ENCODE data around the gene SPATA2.
"Not testable (repeated sequence)": the region's sequence is repeated elsewhere in the genome, so short reads cannot be mapped to it uniquely, and the experiment has no call there.

SPATA2 gene

DNA sequence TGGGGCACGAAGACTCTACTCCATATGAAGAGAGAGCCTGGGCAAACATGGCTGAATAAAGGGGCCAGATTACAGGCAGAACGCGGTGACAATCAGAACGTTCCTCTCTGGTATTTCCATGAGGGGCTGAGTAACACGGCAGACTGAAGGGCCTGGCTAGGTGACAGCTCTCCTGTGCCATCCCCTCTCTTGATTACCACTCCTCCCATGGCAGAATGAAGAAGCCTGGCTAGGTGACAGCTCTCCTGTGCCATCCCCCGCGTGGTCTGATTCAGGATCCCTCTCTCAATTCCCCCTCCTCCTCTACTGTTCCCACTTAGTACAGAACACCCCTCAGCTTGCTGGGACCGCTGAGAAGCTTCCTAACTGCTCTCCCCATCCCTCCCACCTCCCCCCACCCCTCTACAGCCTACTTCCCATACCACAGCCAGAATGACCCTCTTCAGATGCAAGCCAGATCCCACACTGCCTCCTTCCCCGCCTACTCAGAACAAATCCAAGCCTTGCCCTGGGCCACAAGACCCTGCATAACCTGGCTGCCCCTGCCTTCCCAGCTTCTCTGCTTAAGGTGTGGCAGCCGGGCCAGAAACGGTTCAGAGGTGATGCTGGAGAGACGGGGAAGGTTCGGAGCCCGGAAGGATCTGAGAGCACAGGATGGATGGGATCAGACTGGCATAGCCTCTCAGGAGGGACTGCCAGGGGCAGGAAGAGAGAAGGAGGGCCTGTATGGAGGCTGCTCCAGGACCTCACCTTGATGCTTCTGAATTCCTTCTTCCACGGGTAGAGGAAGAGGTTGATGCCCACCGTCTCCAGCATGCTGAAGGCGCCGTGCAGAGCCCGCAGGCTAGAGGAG, 7.7 kb downstream of the SPATA2 start:
- H3K9me3 ChIP-seq (ENCODE audit: insufficient read depth, low read depth, low read length): no peaks in the 10 kb centered on the region
- H3K27me3 ChIP-seq (ENCODE audit: insufficient read depth, low read length): no peaks in the 10 kb centered on the region
- no peaks in the 10 kb centered on the region for H3K4me1 ChIP-seq (ENCODE audit: insufficient read depth, low read length)
- peaks cover 39% of the 10 kb centered on the region for H3K36me3 ChIP-seq (ENCODE audit: insufficient read depth, low read depth, low read length)
- H3K9ac ChIP-seq (ENCODE audit: low read depth, low read length): no peak overlapping the region
- H3K27ac ChIP-seq (ENCODE audit: low read length): no peak overlapping the region
- H3K4me3 ChIP-seq (ENCODE audit: low read length): no peak overlapping the region

DNA sequence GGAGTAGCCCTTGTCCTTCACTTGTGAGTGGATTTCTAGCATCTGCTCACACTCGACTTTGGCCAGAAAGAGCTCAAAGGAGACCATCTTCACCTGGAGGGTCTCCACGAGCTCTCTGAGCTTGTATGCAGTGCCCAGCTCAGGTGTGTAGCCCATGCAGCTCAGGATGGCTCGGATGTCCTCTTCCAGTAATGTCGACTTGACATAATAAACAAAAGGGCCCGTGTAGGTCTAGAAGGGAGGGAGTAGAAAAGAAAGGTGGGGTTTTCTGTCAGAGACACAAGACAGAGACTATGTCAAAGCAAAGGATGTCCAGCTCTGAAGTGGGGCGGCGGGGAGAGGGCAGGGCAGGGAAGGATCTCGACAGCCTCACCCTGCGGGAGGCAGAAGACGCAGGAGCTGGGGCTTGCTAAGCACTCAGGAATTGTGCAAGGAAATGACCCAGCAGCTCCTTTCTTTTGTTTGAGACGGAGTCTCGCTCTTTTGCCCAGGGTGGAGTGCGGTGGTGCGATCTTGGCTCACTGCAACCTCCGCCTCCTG, 8.6 kb downstream of the SPATA2 start:
- H3K4me1 ChIP-seq (ENCODE audit: insufficient read depth, low read length): no peaks in the 10 kb centered on the region

DNA sequence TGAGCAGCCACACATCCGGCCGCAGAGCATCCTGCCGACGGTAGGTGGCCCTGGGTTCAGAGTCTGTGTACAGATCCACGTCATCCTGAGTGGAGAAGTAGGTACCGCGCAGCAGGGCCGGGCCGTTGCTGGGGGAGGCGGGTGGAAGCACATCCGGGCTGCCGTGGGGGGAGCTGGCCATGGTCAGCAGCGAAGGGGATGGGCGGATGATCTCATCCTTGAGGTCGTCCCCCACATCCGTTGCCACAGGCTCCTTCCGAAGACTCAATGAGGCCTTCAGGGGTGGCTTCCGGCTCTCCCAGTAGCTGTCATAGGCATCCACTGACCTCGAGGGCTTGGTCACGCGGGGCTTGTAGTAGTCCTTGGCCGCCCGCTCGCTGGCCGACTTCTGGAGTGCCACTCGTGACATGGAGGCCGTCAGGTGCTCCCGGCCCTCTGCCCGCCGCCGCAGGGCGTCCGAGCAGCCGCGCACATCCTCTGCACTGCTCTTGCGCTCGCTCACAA, 9.2 kb downstream of the SPATA2 start:
- Histone ChIP-seq H3K9ac (ENCODE audit: low read depth, low read length) (no peak overlapping the region), H3K4me1 (ENCODE audit: insufficient read depth, low read length) (no peaks in the 10 kb centered on the region), H3K4me3 (ENCODE audit: low read length) (no peak overlapping the region), H3K36me3 (ENCODE audit: insufficient read depth, low read depth, low read length) (peaks cover 39% of the 10 kb centered on the region), H3K27ac (ENCODE audit: low read length) (no peak overlapping the region), H3K27me3 (ENCODE audit: insufficient read depth, low read length) (no peaks in the 10 kb centered on the region), H3K9me3 (ENCODE audit: insufficient read depth, low read depth, low read length) (no peaks in the 10 kb centered on the region)

More for the DNA sequence above, 8.6 kb downstream of the SPATA2 start:
- Histone ChIP-seq H3K27ac (ENCODE audit: low read length) (no peak overlapping the region), H3K27me3 (ENCODE audit: insufficient read depth, low read length) (no peaks in the 10 kb centered on the region), H3K9me3 (ENCODE audit: insufficient read depth, low read depth, low read length) (no peaks in the 10 kb centered on the region), H3K4me3 (ENCODE audit: low read length) (no peak overlapping the region), H3K9ac (ENCODE audit: low read depth, low read length) (no peak overlapping the region), H3K36me3 (ENCODE audit: insufficient read depth, low read depth, low read length) (peaks cover 39% of the 10 kb centered on the region)

DNA sequence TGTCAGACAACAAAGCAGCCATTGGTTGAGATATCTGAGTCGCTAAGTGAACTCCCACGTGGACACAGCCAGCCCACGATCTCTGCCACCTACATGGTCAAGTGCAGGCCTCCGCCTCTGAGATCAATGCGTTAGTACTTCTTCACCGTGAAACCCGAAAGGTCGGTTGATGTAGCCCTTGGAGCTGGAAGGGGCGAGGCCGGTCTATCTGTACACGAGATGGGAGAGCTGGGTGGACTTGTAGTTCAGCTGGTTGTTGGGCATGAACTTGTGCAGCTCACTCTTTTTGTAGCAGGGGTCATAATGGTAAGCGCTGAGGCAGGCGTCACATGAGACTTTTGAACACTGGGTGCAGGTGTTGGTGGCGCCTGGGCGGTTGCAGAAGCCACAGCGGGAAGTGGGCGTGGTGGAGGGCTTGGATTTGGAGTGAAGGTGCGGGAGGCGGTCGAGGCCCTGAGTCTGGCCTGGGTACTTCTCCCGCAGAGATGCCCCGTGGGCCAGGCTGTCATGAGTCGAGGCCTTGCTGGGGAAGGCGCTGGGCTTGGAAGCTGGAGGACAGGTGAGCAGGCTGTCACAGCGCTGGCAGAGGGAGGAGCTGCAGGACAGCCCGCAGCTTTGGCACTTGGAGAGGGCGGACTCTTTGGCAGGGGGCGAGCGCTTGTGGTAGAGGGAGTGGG, 9.8 kb downstream of the SPATA2 start:
- peaks cover 39% of the 10 kb centered on the region for H3K36me3 ChIP-seq (ENCODE audit: insufficient read depth, low read depth, low read length)
- H3K4me1 ChIP-seq (ENCODE audit: insufficient read depth, low read length): no peaks in the 10 kb centered on the region
- H3K9ac ChIP-seq (ENCODE audit: low read depth, low read length): no peak overlapping the region
- no peaks in the 10 kb centered on the region for H3K9me3 ChIP-seq (ENCODE audit: insufficient read depth, low read depth, low read length)
- no peak overlapping the region for H3K4me3 ChIP-seq (ENCODE audit: low read length)
- H3K27ac ChIP-seq (ENCODE audit: low read length): no peak overlapping the region
- no peaks in the 10 kb centered on the region for H3K27me3 ChIP-seq (ENCODE audit: insufficient read depth, low read length)

DNA sequence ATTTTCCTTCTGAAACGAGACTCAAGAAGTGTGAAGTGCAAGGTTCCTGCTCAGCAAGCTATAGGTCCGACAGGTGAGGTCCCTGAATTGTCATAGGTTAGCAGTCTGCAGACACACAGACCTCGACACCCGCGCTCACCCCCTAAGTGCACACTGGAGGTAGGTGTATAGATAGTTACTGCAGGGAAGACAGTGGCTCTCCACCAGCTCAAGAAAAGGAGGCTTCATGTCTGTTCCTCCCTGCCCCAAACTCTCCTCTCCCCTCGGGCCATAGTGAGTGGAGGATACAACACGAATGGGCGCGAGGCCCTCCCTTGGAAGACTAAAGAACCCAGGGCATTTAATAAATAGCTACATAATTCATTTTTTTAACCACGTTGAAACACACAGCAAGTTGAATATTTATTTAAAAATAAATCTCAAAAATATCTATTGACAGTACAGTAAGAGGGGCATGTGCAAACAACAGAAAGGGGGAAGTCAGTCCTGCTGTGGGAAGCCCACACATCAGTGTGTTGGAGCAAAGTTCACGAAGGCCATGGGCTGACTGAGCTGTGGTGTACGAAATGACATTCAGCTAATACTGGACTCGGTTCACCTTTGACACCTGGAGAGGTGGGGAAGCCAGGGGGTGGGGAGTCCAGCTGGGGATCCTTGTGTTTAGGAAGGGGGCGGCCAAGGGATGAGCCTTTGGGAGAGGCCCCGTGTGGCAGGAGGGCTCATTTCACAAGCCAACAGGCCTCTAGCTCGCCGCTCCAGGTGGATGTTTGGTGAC, 10.7 kb downstream of the SPATA2 start:
- Histone ChIP-seq H3K9ac (ENCODE audit: low read depth, low read length) (no peak overlapping the region), H3K27me3 (ENCODE audit: insufficient read depth, low read length) (no peaks in the 10 kb centered on the region), H3K4me1 (ENCODE audit: insufficient read depth, low read length) (no peaks in the 10 kb centered on the region), H3K4me3 (ENCODE audit: low read length) (no peak overlapping the region), H3K36me3 (ENCODE audit: insufficient read depth, low read depth, low read length) (peaks cover 39% of the 10 kb centered on the region), H3K27ac (ENCODE audit: low read length) (no peak overlapping the region), H3K9me3 (ENCODE audit: insufficient read depth, low read depth, low read length) (no peaks in the 10 kb centered on the region)

DNA sequence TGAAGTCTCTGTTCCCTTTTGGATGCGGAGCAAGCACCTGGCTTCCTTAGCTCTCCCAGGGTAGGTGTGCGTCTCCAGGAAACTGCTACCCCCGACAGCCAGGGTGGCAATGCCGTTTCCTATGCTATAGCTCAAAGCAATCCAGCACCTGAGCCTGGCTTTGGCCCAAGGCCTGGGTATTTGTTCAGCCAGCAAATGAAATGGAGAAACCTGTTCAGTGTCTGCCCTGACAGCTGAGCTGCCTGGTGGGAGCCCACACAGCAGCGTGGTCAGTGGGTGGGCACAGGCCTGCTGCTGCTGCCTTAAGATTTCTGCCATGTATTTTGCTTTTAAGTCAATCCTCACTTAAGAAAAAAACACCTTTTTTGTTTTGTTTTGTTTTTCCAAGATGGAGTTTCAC, 13.7 kb downstream of the SPATA2 start:
- peaks cover 23% of the 10 kb centered on the region for H3K36me3 ChIP-seq (ENCODE audit: insufficient read depth, low read depth, low read length)
- H3K9ac ChIP-seq (ENCODE audit: low read depth, low read length): no peak overlapping the region
- H3K9me3 ChIP-seq (ENCODE audit: insufficient read depth, low read depth, low read length): no peaks in the 10 kb centered on the region
- no peak overlapping the region for H3K27ac ChIP-seq (ENCODE audit: low read length)
- H3K27me3 ChIP-seq (ENCODE audit: insufficient read depth, low read length): no peaks in the 10 kb centered on the region
- H3K4me1 ChIP-seq (ENCODE audit: insufficient read depth, low read length): no peaks in the 10 kb centered on the region
- no peak overlapping the region for H3K4me3 ChIP-seq (ENCODE audit: low read length)

DNA sequence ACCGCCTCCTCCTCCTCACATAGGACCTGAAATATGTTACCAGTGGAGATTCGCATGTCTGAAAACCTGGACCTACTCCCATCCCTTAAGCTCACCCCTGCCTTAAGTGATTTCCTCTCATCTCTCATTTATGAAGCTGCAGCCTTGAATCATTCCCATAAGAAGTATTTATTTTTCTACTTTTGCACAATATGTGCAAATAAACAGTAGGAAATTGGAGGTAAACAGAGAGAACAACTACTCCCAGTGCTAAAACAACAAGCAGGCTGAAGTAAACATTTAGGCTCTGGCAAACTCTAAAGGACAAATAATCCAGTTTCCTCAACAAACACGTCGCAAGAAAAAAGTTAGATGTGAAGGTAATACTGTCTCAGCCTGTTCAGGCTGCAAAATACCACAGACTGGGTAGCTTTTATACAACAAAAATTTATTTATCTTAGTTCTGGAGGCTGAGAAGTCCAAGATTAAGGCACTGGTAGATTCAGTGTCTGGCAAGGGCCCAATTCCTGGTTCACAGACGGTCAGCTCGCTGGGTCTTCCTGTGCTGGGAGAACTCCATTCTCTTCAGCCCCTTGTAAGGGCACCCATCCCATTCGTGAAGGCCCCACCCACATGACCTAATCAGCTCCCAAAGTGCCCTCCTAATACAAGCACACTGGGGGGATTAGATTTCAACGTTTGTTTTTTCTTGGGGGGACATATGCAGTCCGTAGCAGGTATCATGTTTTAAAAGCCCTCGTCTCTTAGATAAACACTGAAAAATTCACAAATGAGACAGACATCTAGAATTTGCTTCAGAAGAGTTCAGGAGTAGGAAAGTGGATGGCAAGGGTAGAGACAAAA, 15.6 kb downstream of the SPATA2 start:
- Histone ChIP-seq H3K9ac (ENCODE audit: low read depth, low read length) (no peak overlapping the region), H3K9me3 (ENCODE audit: insufficient read depth, low read depth, low read length) (no peaks in the 10 kb centered on the region), H3K27me3 (ENCODE audit: insufficient read depth, low read length) (no peaks in the 10 kb centered on the region), H3K36me3 (ENCODE audit: insufficient read depth, low read depth, low read length) (peaks cover 7% of the 10 kb centered on the region), H3K27ac (ENCODE audit: low read length) (no peak overlapping the region), H3K4me1 (ENCODE audit: insufficient read depth, low read length) (no peaks in the 10 kb centered on the region), H3K4me3 (ENCODE audit: low read length) (no peak overlapping the region)

DNA sequence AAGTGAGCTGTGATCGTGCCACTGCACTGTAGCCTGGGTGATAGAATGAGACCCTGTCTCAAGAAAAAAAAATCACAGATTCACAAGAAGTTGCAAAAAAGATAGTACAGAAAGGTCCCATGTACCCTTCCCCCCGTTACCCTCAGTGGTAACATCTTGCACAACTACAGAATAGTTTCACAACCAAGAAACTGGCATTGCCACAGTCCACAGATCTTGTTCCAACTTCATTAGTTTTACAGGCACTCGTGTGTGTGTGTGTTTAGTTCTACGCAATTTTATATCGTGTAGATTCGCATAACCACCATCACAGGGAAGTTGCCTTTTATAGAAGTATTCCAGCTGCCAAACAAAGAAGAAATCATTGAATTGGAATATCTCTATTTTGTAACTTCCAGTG, 19.1 kb downstream of the SPATA2 start:
- H3K27ac ChIP-seq (ENCODE audit: low read length): no peak overlapping the region

DNA sequence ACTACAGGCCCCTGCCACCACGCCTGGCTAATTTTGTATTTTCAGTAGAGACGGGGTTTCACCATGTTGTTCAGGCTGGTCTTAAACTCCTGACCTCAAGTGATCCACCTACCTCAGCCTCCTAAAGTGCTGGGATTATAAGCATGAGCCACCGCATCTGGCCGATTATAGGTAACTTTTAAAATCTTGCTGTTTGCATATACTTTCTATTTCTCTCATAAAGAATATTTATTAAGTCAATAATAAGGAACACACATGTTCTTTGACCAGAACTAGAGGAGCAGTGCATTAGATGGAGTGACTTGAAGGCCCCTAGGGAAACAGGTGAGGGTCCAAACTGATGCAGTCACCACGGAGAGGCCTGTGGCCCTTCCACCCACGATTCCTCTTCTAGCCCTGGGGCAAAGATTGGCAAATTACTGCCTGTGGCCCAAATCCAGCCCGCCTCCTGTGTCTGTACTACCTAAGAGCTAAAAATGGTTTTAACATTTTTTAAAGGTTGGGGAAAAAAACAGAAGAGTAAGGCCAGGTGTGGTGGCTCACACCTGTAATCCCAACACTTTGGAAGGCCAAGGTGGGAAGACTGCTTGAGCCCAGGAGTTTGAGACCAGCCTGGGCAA, 19.7 kb downstream of the SPATA2 start:
- H3K9me3 ChIP-seq (ENCODE audit: insufficient read depth, low read depth, low read length); H3K4me3 ChIP-seq (ENCODE audit: low read length); H3K27ac ChIP-seq (ENCODE audit: low read length); H3K9ac ChIP-seq (ENCODE audit: low read depth, low read length); H3K4me1 ChIP-seq (ENCODE audit: insufficient read depth, low read length); H3K27me3 ChIP-seq (ENCODE audit: insufficient read depth, low read length); H3K36me3 ChIP-seq (ENCODE audit: insufficient read depth, low read depth, low read length): not testable (repeated sequence)

More for the DNA sequence above, 19.1 kb downstream of the SPATA2 start:
- no peaks in the 10 kb centered on the region for H3K27me3 ChIP-seq (ENCODE audit: insufficient read depth, low read length)
- no peaks in the 10 kb centered on the region for H3K9me3 ChIP-seq (ENCODE audit: insufficient read depth, low read depth, low read length)
- no peak overlapping the region for H3K9ac ChIP-seq (ENCODE audit: low read depth, low read length)
- no peaks in the 10 kb centered on the region for H3K36me3 ChIP-seq (ENCODE audit: insufficient read depth, low read depth, low read length)
- H3K4me3 ChIP-seq (ENCODE audit: low read length): no peak overlapping the region
- H3K4me1 ChIP-seq (ENCODE audit: insufficient read depth, low read length): peaks cover 5% of the 10 kb centered on the region; the same call in 1 of the 2 replicates

DNA sequence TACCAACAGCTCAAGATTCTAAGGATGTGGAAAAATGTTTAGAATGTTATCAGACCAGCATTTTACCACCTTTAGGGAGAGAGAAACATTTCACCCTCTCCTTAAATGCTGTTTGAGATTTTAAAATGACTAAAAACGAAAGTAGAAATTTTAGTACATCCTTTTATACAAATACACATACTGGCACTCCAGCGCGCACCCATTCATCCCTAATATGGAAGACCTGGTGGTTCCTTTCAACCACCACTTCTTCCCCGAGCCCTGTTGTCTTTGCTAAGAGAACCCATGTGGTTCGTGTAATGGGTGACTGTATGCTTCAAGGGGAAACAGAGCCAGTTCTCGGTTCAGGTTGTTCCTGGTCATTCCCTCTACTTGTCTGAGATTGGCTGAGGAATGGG, 21.3 kb downstream of the SPATA2 start:
- Histone ChIP-seq H3K27me3 (ENCODE audit: insufficient read depth, low read length) (no peaks in the 10 kb centered on the region), H3K9me3 (ENCODE audit: insufficient read depth, low read depth, low read length) (no peaks in the 10 kb centered on the region), H3K27ac (ENCODE audit: low read length) (no peak overlapping the region), H3K9ac (ENCODE audit: low read depth, low read length) (no peak overlapping the region), H3K36me3 (ENCODE audit: insufficient read depth, low read depth, low read length) (no peaks in the 10 kb centered on the region), H3K4me3 (ENCODE audit: low read length) (no peak overlapping the region), H3K4me1 (ENCODE audit: insufficient read depth, low read length) (peaks cover 6% of the 10 kb centered on the region; the same call in 1 of the 2 replicates)

Data from iPS-20b (cell line).